HG03439 (cell line): ENCODE data around the gene ZNF385C.
"Not testable (repeated sequence)": the region's sequence is repeated elsewhere in the genome, so short reads cannot be mapped to it uniquely, and the experiment has no call there.

Source experiments
- ATAC-seq: cut with Tn5 transposase; IDR thresholded peaks from one replicate; pipeline ENCODE4 v1.9.1; 2021; ENCODE audit warnings: mild to moderate bottlenecking, moderate library complexity; ENCODE audit not compliant: unreplicated experiment

Gene ZNF385C

DNA sequence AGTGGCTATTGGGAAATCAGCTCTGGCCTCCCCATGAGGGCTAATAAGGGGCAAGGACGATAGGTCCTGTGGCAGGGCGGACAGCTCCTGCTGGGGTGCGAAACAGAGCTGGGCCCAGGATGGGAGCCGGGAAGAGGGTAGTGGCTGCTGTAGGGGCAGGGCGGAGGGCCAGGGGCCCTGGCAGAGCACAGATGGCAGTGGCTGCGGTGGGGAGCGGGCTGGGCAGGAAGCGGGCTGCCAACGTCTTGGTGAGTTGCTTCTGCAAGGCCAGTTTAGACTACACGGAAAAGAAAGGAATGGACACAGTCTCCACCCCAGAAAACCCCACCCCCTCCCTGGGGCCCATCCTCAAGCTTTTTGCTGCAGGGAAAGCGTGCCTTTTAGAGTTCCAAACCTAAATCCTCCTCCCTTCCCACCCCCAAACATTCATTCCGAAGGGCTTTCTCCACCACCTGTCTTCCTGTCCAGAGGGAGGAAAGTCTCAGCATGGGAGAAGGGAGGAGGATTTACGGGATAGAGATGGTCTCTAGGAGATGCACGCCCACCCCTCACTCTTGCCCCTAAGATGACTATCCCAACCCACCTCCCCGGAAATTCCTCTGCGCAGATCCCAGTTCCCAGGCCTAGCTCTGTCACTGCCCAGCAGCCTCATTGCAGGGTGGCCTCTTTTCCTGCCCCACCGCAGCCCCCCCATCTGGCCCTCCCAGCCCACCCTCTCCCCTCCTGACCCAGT, 71.2 kb downstream of the ZNF385C start:
- ATAC-seq, result no peak

- ATAC-seq, result no peak
These were observed 72.3 kb downstream of the ZNF385C start for GRCh38 chr17:42025936-42026335.

GRCh38 chr17:42025191-42025579, 73.1 kb downstream of the ZNF385C start:
- ATAC-seq, result no peak

DNA sequence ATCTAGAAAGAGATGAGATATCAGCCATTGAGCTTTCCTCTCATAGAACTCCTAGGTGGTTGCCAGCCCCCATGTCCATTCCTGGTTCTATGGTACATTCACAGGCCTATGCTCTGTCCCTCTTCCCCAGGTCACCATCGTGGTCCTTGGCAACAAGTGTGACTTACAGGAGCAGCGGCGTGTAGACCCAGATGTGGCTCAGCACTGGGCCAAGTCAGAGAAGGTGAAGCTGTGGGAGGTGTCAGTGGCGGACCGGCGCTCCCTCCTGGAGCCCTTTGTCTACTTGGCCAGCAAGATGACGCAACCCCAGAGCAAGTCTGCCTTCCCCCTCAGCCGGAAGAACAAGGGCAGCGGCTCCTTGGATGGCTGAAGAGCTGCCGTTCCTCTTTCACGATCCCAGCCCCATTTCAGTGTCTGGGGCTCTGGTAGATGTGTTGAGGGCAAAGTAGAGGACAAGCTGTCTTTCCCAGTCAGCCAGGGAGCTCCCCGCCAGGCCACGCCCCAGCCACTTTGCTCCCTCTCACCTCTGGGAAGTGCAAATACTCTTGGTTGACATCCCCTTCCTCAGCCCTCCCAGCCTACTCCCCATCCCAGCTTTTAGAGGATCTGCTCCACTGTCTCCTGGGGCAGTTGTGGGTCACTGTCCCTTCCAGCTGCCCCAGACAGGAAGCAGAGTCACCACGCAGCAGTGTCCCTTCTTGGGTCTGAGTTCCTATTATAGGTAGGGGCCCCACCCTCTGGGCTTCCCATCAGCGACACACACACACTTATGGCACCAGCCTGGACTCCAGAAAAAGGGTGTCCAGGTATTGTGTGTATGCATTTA, 74.5 kb downstream of the ZNF385C start:
- no peak for ATAC-seq

- not testable (repeated sequence) for ATAC-seq
These were observed 77.4 kb downstream of the ZNF385C start for GRCh38 chr17:42020845-42021244.

GRCh38 chr17:42019509-42020404, 78.5 kb downstream of the ZNF385C start, which contains the start of gene NKIRAS2:
Gene NKIRAS2, plus strand, starts transcription at chr17:42020090. Its CDS starts 1,488 bp downstream, at chr17:42021578.
- ATAC-seq, result peak; percentile 48

DNA sequence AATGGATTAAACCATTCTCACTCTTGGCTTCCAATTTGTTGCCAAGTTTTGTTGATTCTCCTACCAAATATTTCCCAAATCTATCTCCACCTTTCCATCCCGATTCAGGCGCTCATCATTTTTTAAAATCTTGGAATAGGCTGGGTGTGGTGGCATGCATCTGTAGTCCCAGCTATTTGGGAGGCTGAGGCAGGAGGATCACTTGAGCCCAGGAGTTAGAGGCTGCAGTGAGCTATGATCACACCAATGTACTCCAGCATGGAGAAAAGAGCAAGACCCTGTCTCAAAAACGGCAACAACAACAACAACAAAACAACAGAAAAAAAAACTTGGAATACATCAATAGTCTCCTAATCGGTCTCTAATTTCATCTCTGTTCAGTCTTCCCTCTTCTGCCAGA, 79.3 kb downstream of the ZNF385C start:
- no peak for ATAC-seq

DNA sequence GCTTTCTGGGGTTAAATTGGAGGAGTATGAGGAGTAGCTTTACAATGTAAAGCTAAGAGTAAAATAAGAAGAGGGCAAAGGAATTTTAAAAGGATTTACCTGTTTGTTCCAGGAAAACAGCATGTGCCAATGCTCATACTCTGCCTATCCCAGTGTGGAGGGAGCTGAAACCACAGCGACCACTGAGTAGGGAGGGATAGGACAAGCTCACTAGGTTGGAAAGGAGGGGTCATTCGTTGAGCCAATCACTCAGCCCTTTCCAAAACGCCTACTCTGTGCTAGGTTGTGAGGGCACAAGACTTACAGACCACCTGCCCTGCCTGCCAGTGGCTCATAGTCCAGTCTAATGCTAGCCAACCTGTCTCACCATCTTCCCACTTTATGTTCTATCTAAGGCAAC, 79.9 kb downstream of the ZNF385C start:
- ATAC-seq, result no peak

- no peak for ATAC-seq
These were observed 80.4 kb downstream of the ZNF385C start for GRCh38 chr17:42017866-42018200.

- ATAC-seq, result peak; percentile 72
These were observed 81.1 kb downstream of the ZNF385C start, which contains the start of gene DNAJC7 for GRCh38 chr17:42016941-42017865. Gene DNAJC7, minus strand, starts transcription at chr17:42017439. Its CDS starts 23 bp downstream, at chr17:42017416.

- ATAC-seq, result no peak
These were observed 81.9 kb downstream of the ZNF385C start for GRCh38 chr17:42016411-42016831.

DNA sequence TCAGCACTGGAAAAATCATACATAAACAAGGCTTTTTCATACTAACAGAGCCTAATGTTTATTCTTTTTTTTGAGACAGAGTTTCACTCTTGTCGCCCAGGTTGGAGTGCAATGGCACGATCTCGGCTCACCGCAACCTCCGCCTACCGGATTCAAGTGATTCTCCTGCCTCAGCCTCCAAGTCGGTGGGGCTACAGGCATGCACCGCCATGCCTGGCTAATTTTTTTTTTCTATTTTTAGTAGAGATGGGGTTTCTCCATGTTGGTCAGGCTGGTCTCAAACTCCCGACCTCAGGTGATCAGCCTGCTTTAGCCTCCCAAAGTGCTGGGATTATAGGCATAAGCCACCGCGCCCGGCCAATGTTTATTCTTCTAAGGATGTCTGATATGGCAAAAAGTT, 84.5 kb downstream of the ZNF385C start:
- ATAC-seq, result not testable (repeated sequence)

- not testable (repeated sequence) for ATAC-seq
These were observed 85.9 kb downstream of the ZNF385C start for GRCh38 chr17:42012363-42012762.

DNA sequence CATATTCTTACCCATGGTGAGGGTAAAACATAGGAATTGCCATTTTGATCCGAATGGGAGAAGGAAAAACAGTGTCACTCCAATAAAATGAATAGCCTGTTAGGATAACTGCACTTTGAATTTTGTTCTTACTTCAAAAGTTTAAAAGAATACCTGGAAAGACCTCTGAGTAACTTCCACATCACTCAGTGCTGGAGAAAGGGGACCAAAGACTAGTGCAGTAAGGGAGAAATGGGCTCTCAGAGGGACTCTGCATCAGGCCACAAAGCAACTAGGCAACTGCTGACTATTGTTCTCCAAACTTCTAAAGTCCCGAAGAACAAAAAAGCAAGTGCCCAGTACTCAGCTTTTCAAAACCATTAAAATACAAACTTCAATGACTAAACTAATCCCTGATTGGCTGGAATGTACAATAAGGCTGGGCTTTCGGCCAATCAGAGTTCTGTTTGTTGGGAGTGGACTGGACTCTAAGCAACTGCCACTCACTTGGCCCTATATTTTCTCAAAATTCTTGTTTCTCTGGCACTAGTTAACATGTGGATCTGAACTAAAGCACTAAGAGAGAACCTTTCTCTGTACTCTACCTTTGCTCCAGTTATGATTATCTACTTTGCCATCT, 87.3 kb downstream of the ZNF385C start:
- no peak for ATAC-seq

DNA sequence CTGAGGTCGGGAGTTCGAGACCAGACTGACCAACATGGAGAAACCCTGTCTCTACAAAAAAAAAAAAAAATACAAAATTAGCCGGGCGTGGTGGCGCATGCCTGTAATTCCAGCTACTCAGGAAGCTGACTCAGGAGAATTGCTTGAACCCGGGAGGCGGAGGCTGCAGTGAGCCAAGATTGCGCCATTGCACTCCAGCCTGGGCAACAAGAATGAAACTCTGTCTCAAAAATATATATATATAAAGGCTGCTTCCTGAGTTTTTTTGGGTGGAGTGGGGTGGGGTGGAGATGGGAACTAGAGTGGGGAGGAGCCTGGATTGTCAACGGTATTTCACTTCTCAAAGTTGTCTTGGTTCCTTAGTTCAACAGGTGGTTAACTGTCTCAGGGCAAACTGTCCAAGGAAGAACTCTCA, 88.0 kb downstream of the ZNF385C start:
- ATAC-seq, result not testable (repeated sequence)

DNA sequence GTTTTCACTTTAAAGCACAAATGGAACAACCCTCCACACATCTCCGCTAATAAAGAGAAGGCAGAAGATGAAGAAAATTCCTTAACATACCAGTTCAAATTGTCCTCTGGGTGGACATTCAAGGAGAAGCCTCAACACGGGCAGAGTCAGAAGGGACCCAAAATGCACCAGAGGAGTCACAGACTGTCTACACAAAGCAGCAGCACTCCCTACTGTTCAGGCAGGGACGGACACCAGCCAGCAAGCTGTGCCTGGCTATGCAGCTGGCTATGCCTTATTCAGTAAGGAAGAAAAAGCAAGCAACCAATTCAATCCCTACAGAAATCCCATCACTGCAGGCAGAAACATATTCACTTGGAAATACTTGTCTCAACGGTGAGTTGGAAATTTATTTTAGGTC, 89.1 kb downstream of the ZNF385C start:
- ATAC-seq, result no peak

DNA sequence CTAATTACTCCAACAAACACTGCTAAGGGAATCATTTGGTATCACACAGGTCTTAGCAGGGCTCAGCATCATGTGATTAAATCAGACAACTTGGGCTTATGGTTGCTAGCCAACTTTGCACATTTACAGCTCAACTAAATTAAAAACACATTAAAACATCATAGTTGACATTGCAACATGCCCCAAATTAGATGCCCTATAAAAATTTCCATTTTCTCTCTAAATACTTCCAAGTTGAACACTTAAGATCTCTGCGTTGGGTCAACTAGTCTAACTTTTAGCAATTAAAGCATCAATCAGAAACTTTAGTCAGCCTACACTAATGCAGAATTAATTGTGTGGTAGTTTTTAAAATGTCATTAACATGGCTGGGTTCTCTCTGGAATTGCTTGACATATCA, 93.1 kb downstream of the ZNF385C start:
- ATAC-seq, result no peak

DNA sequence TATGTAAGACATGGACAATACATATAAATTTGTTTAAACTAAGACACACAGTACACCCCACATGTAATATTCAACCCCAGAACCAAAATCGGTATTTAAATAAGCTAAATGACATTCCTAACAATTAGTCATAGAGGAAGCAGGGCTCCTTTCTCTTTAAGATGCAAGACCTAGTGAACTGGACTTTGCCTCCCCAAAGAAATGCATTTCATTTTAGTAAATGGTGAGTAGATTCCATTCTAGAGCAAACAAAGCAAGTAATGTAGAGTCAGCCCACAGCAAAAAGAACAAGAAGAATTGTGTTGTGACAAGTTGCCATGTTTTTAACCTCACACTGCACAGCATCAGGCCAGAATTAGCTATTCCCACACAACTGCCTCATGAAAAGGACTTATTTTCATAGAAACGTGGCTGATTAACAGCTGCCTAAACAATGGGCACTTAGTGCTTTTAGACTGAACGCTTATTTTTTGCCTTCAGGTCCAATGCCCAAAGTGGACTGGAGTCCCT, 95.4 kb downstream of the ZNF385C start:
- no peak for ATAC-seq

GRCh38 chr17:42002175-42002791, 96.0 kb downstream of the ZNF385C start:
- no peak for ATAC-seq
